ENCODE results near the gene PHIP. TPM values are rescaled to one million over a fixed set of nuclear protein-coding genes. Genes with fewer than 3 reads are reported as not detected.

PHIP gene
- total and polyA plus RNA-seq, 10 of the 15 experiments (the other 5 are each of a cell fraction or from before 2014, with no cell fraction given) = 8.5 to 34.6 (median 17.9) TPM

- no peak for TF ChIP-seq CTCF (IDR thresholded peaks at IDR 0.05 in 2 of 3, conservative IDR thresholded peaks at IDR 0.05 in 1 of 3; ENCODE audit: control insufficient read depth in 2 of 3, extremely low read depth in 1 of 3, insufficient read depth in 1 of 3, low read depth in 3 of 3, low read length in 3 of 3)
- no peak for TF ChIP-seq SMARCA5 (IDR thresholded peaks at IDR 0.05)
- TF ChIP-seq PBX3 (IDR thresholded peaks at IDR 0.05; ENCODE audit: insufficient replicate concordance, low read depth, low read length) = no peak
- TF ChIP-seq EZH2 (IDR thresholded peaks at IDR 0.05; ENCODE audit: borderline replicate concordance, control insufficient read depth, low read depth, low read length) = no peak
- TF ChIP-seq BCL11A (IDR thresholded peaks at IDR 0.05; ENCODE audit: low read depth, low read length) = no peak
- no peak for TF ChIP-seq KDM1A (IDR thresholded peaks at IDR 0.05; ENCODE audit: borderline replicate concordance)
- TF ChIP-seq IRF3 (IDR thresholded peaks at IDR 0.05) = no peak
- no peak for TF ChIP-seq IKZF1 (conservative IDR thresholded peaks at IDR 0.05)
Observed at GRCh38 chr6:79033279-79033678, 44.8 kb downstream of the PHIP start (continued).

Data from GM12878 (cell line).